ENCODE measurements around the gene UPK1A.
"Not testable (repeated sequence)": the region's sequence is repeated elsewhere in the genome, so short reads cannot be mapped to it uniquely, and the experiment has no call there.

UPK1A gene

GRCh38 chr19:35650581-35650980 lies 15.7 kb upstream of the UPK1A start:
- Histone ChIP-seq H3K27me3 (ENCODE audit: insufficient read depth, poor library complexity, severe bottlenecking) (no peaks in the 10 kb centered on the region), H3K9me3 (ENCODE audit: severe bottlenecking) (no peaks in the 10 kb centered on the region), H3K27ac (ENCODE audit: poor library complexity, severe bottlenecking) (no peak overlapping the region), H3K36me3 (ENCODE audit: low read depth) (peaks cover 51% of the 10 kb centered on the region), H3K4me3 (ENCODE audit: severe bottlenecking) (no peak overlapping the region), H3K4me1 (ENCODE audit: insufficient read depth, poor library complexity, severe bottlenecking) (no peaks in the 10 kb centered on the region)
- no peak for DNase-seq (ENCODE audit: low spot score)
- ATAC-seq (ENCODE audit: low read depth) = no peak
- no peak for TF ChIP-seq CTCF (IDR thresholded peaks at IDR 0.05; ENCODE audit: poor library complexity, severe bottlenecking)

GRCh38 chr19:35654828-35655227 lies 11.5 kb upstream of the UPK1A start:
- H3K27me3 ChIP-seq (ENCODE audit: insufficient read depth, poor library complexity, severe bottlenecking); H3K4me1 ChIP-seq (ENCODE audit: insufficient read depth, poor library complexity, severe bottlenecking): not testable (repeated sequence)
- H3K36me3 ChIP-seq (ENCODE audit: low read depth) = peaks cover 84% of the 10 kb centered on the region

GRCh38 chr19:35655600-35655999 lies 10.7 kb upstream of the UPK1A start:
- no peak overlapping the region for H3K4me3 ChIP-seq (ENCODE audit: severe bottlenecking)
- no peaks in the 10 kb centered on the region for H3K9me3 ChIP-seq (ENCODE audit: severe bottlenecking)
- no peaks in the 10 kb centered on the region for H3K27me3 ChIP-seq (ENCODE audit: insufficient read depth, poor library complexity, severe bottlenecking)
- ATAC-seq (ENCODE audit: low read depth) (no peak), DNase-seq (ENCODE audit: low spot score) (no peak)
- no peaks in the 10 kb centered on the region for H3K4me1 ChIP-seq (ENCODE audit: insufficient read depth, poor library complexity, severe bottlenecking)
- TF ChIP-seq CTCF (IDR thresholded peaks at IDR 0.05; ENCODE audit: poor library complexity, severe bottlenecking) = no peak
- peaks cover 83% of the 10 kb centered on the region for H3K36me3 ChIP-seq (ENCODE audit: low read depth)
- no peak overlapping the region for H3K27ac ChIP-seq (ENCODE audit: poor library complexity, severe bottlenecking)

More at GRCh38 chr19:35654828-35655227, 11.5 kb upstream of the UPK1A start:
- not testable (repeated sequence) for H3K9me3 ChIP-seq (ENCODE audit: severe bottlenecking); ATAC-seq (ENCODE audit: low read depth); H3K4me3 ChIP-seq (ENCODE audit: severe bottlenecking); DNase-seq (ENCODE audit: low spot score); H3K27ac ChIP-seq (ENCODE audit: poor library complexity, severe bottlenecking)

- ATAC-seq (ENCODE audit: low read depth) (no peak), DNase-seq (ENCODE audit: low spot score) (no peak)
- no peak overlapping the region for H3K27ac ChIP-seq (ENCODE audit: poor library complexity, severe bottlenecking)
- H3K27me3 ChIP-seq (ENCODE audit: insufficient read depth, poor library complexity, severe bottlenecking) = no peaks in the 10 kb centered on the region
- no peaks in the 10 kb centered on the region for H3K4me1 ChIP-seq (ENCODE audit: insufficient read depth, poor library complexity, severe bottlenecking)
- peaks cover 77% of the 10 kb centered on the region for H3K36me3 ChIP-seq (ENCODE audit: low read depth)
- TF ChIP-seq CTCF (IDR thresholded peaks at IDR 0.05; ENCODE audit: poor library complexity, severe bottlenecking) = no peak
- H3K9me3 ChIP-seq (ENCODE audit: severe bottlenecking) = no peaks in the 10 kb centered on the region
- no peak overlapping the region for H3K4me3 ChIP-seq (ENCODE audit: severe bottlenecking)
Observed at GRCh38 chr19:35656700-35657099, 9.6 kb upstream of the UPK1A start.

GRCh38 chr19:35657904-35658700 lies 8.2 kb upstream of the UPK1A start:
- ATAC-seq (ENCODE audit: low read depth) (peak; percentile 51; the same call in 1 of the 3 replicates), DNase-seq (ENCODE audit: low spot score) (no peak)
- Histone ChIP-seq H3K27me3 (ENCODE audit: insufficient read depth, poor library complexity, severe bottlenecking) (no peaks in the 10 kb centered on the region), H3K4me3 (ENCODE audit: severe bottlenecking) (no peak overlapping the region), H3K9me3 (ENCODE audit: severe bottlenecking) (no peaks in the 10 kb centered on the region), H3K36me3 (ENCODE audit: low read depth) (peaks cover 70% of the 10 kb centered on the region), H3K4me1 (ENCODE audit: insufficient read depth, poor library complexity, severe bottlenecking) (no peaks in the 10 kb centered on the region), H3K27ac (ENCODE audit: poor library complexity, severe bottlenecking) (no peak overlapping the region)
- TF ChIP-seq CTCF (IDR thresholded peaks at IDR 0.05; ENCODE audit: poor library complexity, severe bottlenecking) = no peak
